GM06990 (cell line): ENCODE data around the gene MANBA.
"Not testable (repeated sequence)": the region's sequence is repeated elsewhere in the genome, so short reads cannot be mapped to it uniquely, and the experiment has no call there.

Experiments
- DNase-seq: peaks from one replicate; pipeline ENCODE4 v3.0.0-alpha.2; 2011; ENCODE audit not compliant: insufficient read length; ENCODE audit errors: extremely low read depth
- H3K27me3 ChIP-seq: replicated peaks from 2 replicates; pipeline ENCODE4 v1.6.0; 2011; ENCODE audit warnings: low read length; ENCODE audit not compliant: control insufficient read depth, insufficient read depth
- H3K36me3 ChIP-seq: 2 replicates; pipeline ENCODE4 v1.5.1; 2011; ENCODE audit warnings: low read length; ENCODE audit not compliant: control insufficient read depth, insufficient read depth
- H3K4me3 ChIP-seq: replicated peaks from 2 replicates; pipeline ENCODE4 v1.5.1; 2011; ENCODE audit warnings: low read depth, mild to moderate bottlenecking, control low read depth, low read length
- CTCF ChIP-seq: IDR thresholded peaks from 2 replicates; pipeline ENCODE4 v1.5.1; 2011; ENCODE audit warnings: low read length, control low read depth, mild to moderate bottlenecking, inconsistent platforms; ENCODE audit not compliant: insufficient read depth, poor library complexity, severe bottlenecking

The MANBA gene

GRCh38 chr4:102726068-102726467, 34.7 kb downstream of the MANBA start:
- DNase-seq, result no peak
- H3K27me3 ChIP-seq, result no peaks in the 10 kb centered on the region
- peaks cover 4% of the 10 kb centered on the region for H3K36me3 ChIP-seq
- no peak overlapping the region for H3K4me3 ChIP-seq
- TF ChIP-seq CTCF, result no peak

GRCh38 chr4:102725229-102725628, 35.5 kb downstream of the MANBA start:
- DNase-seq, result no peak
- Histone ChIP-seq H3K36me3 (peaks cover 4% of the 10 kb centered on the region), H3K27me3 (no peaks in the 10 kb centered on the region), H3K4me3 (no peak overlapping the region)
- no peak for TF ChIP-seq CTCF

- Histone ChIP-seq H3K27me3 (no peaks in the 10 kb centered on the region), H3K4me3 (no peak overlapping the region), H3K36me3 (peaks cover 4% of the 10 kb centered on the region)
- no peak for TF ChIP-seq CTCF
- no peak for DNase-seq
These were observed 37.3 kb downstream of the MANBA start for GRCh38 chr4:102723511-102723910.

GRCh38 chr4:102722740-102723139, 38.0 kb downstream of the MANBA start:
- no peak for TF ChIP-seq CTCF
- Histone ChIP-seq H3K4me3 (no peak overlapping the region), H3K36me3 (peaks cover 4% of the 10 kb centered on the region), H3K27me3 (no peaks in the 10 kb centered on the region)
- DNase-seq, result no peak

- not testable (repeated sequence) for DNase-seq, H3K4me3 ChIP-seq, H3K36me3 ChIP-seq, H3K27me3 ChIP-seq
These were observed 41.8 kb downstream of the MANBA start for GRCh38 chr4:102718833-102719575.

- no peak for DNase-seq
- no peak for TF ChIP-seq CTCF
- no peak overlapping the region for H3K4me3 ChIP-seq
- H3K27me3 ChIP-seq, result no peaks in the 10 kb centered on the region
- peaks cover 3% of the 10 kb centered on the region for H3K36me3 ChIP-seq
These were observed 43.2 kb downstream of the MANBA start for GRCh38 chr4:102717448-102718092.
